Epithelial cell of esophagus (primary cell): ENCODE data around the gene CCND1.
"Not testable (repeated sequence)": the region's sequence is repeated elsewhere in the genome, so short reads cannot be mapped to it uniquely, and the experiment has no call there.

Source experiments
- DNase-seq: peaks from one replicate; pipeline ENCODE4 v3.0.0; 2010; ENCODE audit warnings: low read depth
- H3K4me3 ChIP-seq: 2 replicates; pipeline ENCODE4 v1.5.1; 2011; ENCODE audit warnings: mild to moderate bottlenecking, low read length, control low read depth
- CTCF ChIP-seq: IDR thresholded peaks from 2 replicates; pipeline ENCODE4 v1.5.1; 2011; ENCODE audit warnings: low read depth, mild to moderate bottlenecking, low read length, control low read depth, inconsistent platforms; ENCODE audit not compliant: insufficient read depth; ENCODE audit errors: missing control alignments

Gene CCND1

GRCh38 chr11:69682681-69683326 is 41.8 kb downstream of the CCND1 start:
- H3K4me3 ChIP-seq: no peak overlapping the region
- no peak for TF ChIP-seq CTCF
- DNase-seq: no peak

- no peak overlapping the region for H3K4me3 ChIP-seq
- peak; percentile 46 for DNase-seq
- TF ChIP-seq CTCF: peak; percentile 56
Measured at GRCh38 chr11:69683764-69684333, 42.9 kb downstream of the CCND1 start.

DNA sequence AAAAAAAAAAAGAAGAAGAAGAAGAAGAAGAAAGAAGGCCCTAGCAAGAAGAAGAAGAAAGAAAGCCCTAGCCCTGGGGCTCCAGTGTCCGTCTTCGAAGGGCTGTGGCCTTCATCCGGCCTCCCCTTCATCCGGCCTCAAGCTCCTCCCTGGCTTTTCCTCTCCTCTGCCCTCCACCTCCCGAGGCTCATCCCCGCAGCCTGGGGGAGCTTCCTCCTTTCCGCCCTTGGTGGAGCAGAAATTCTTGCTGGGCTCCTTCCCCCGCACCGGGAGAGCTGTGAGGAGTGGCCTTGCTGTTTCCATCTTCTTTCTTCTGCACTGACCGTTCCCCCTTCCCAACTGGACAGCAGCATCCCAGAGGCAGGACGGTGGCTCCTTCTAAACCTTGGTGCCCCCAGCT is 43.7 kb downstream of the CCND1 start:
- TF ChIP-seq CTCF: no peak
- H3K4me3 ChIP-seq: no peak overlapping the region

DNA sequence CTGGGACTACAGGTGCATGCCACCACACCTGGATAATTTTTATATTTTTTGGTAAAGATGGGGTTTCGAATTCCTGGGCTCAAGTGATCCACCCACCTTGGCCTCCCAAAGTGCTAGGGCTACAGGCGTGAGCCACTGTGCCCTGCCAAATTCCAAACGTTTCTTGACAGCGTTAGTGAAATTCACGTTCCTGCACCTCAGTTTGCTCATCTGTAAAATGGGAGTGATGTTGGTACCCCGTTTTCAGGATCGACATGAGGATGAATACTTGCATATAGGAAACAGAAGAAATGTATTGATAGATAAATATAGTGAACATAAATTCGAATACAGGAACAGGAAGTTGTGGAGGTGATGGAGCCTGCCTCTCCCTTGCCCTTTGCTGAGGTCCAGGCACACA is 44.4 kb downstream of the CCND1 start:
- no peak for DNase-seq
- no peak for TF ChIP-seq CTCF
- no peak overlapping the region for H3K4me3 ChIP-seq

More for the DNA sequence above, 43.7 kb downstream of the CCND1 start:
- DNase-seq: no peak

GRCh38 chr11:69686452-69686851 is 45.5 kb downstream of the CCND1 start:
- H3K4me3 ChIP-seq: no peak overlapping the region
- DNase-seq: no peak
- no peak for TF ChIP-seq CTCF

- TF ChIP-seq CTCF: no peak
- H3K4me3 ChIP-seq: no peak overlapping the region
- peak; percentile 21 for DNase-seq
Measured at GRCh38 chr11:69686856-69687255, 45.9 kb downstream of the CCND1 start.

- H3K4me3 ChIP-seq: not testable (repeated sequence)
- peak; percentile 79 for DNase-seq
Measured at GRCh38 chr11:69687969-69688771, 47.2 kb downstream of the CCND1 start.
